ENCODE results near the gene TASP1.

TASP1 gene

DNA sequence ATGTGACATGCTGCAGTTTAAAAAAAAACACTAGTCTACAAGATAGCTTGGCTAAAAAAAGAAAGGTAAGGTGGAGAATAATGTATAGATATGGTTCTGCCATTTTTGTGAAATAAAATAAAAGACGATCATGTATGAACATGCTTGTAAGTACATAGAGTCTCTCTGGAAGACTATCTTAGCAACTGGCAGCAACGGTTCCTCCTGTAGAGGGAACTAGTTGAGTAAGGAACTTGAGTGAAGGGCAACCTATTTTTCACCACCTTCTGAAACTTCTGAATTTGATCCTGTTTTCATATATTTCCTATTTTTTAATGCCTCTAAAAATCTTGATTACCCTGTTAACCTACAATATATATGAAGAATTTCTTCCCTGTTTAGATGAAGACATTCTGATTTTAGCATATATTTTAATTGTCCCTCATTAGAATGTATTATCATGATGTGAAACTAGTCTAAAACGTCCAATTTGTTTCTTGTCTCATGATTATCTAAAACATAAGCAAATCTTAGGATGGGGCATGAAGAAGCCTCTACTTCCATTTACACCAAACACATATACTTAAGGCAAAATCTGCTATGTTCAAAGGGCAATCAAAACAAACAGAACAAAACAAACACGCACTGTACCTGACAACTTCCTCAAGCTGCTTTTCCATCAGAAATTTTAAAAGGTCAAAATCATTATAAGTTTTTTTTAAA, 215.1 kb downstream of the TASP1 start:
- Histone ChIP-seq H3K4me1 (ENCODE audit: control insufficient read depth, insufficient read depth, low read length, poor library complexity, severe bottlenecking) (peaks cover 4% of the 10 kb centered on the region), H3K27ac (ENCODE audit: low read depth, low read length, severe bottlenecking) (no peak overlapping the region), H3K4me3 (ENCODE audit: extremely low read depth, insufficient read depth, low read length, poor library complexity, severe bottlenecking) (no peak overlapping the region), H3K36me3 (ENCODE audit: control insufficient read depth, insufficient read depth, low read length) (no peaks in the 10 kb centered on the region), H3K9me3 (ENCODE audit: control insufficient read depth, low read length) (no peaks in the 10 kb centered on the region)
- 93 to 100% methylated on average over 1 to 2 of the region's 4 CpGs for WGBS, 2 experiments (ENCODE audit: insufficient coverage in 2 of 2)

DNA sequence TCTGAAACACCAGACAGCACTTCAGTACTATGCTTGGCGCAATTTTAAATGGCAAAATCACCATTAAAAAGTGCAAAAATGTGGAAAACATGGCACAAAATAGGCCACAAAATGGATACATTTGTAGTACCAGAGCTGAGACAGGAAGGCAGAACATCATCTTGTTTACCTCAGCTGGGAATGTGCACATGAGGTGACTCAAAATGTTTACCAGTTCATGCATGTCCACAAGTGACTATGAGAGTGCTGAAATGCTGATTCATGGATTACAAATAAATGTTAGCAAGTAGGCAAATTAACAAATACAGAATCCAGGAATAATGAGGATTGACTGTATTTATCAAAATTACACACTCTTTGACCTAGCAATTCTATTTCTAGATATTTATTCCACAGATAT, 216.1 kb downstream of the TASP1 start:
- Histone ChIP-seq H3K4me3 (ENCODE audit: extremely low read depth, insufficient read depth, low read length, poor library complexity, severe bottlenecking) (no peak overlapping the region), H3K36me3 (ENCODE audit: control insufficient read depth, insufficient read depth, low read length) (no peaks in the 10 kb centered on the region), H3K4me1 (ENCODE audit: control insufficient read depth, insufficient read depth, low read length, poor library complexity, severe bottlenecking) (peaks cover 4% of the 10 kb centered on the region), H3K9me3 (ENCODE audit: control insufficient read depth, low read length) (no peaks in the 10 kb centered on the region), H3K27ac (ENCODE audit: low read depth, low read length, severe bottlenecking) (no peak overlapping the region)
- 100% methylated on average over 1 of the region's 1 CpG for WGBS, 2 experiments (ENCODE audit: insufficient coverage in 2 of 2)

DNA sequence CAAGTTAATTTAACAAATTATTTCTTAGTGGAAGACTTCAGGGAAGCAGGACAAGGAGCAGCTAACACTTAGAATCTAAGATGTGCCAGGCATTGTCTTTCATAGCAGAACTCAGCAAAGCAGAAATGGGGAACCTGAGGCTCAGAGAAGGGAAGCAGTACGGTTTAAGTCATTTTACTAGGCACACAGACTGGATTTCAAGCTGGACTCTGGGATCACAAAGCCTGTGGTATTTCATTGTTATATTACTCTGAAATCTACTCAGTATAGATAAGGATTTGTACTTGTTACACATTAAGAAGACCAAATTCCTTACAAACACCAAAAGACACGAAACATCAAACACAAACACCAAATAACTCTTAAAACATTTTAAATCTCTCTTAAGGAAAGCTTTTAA, 218.1 kb downstream of the TASP1 start:
- Histone ChIP-seq H3K4me3 (ENCODE audit: extremely low read depth, insufficient read depth, low read length, poor library complexity, severe bottlenecking) (no peak overlapping the region), H3K36me3 (ENCODE audit: control insufficient read depth, insufficient read depth, low read length) (no peaks in the 10 kb centered on the region), H3K27ac (ENCODE audit: low read depth, low read length, severe bottlenecking) (no peak overlapping the region), H3K4me1 (ENCODE audit: control insufficient read depth, insufficient read depth, low read length, poor library complexity, severe bottlenecking) (no peaks in the 10 kb centered on the region), H3K9me3 (ENCODE audit: control insufficient read depth, low read length) (no peaks in the 10 kb centered on the region)
- WGBS, 2 experiments (ENCODE audit: insufficient coverage in 2 of 2) = 100% methylated on average over 1 of the region's 2 CpGs; no CpG with 5 or more reads in 1 of the 2 experiments

DNA sequence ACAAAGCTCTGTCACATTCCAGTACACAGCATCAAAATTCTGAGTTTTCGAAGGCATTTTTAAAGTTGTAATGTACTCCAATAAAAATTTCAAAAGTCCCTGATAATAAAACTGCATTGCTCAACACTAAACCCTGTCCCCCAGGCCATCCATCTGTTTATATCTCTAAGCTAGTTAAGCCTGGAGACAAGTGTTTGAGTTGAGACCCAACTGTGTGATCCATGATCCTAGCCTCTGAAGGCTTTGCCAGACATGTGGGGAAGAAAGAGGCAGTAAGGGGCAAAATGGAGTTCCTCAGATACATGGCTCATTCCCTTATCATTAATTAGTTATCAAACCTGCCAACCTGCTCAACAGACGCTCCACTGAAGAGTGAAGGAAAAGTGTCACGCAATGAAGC, 219.3 kb downstream of the TASP1 start:
- H3K4me3 ChIP-seq (ENCODE audit: extremely low read depth, insufficient read depth, low read length, poor library complexity, severe bottlenecking) = no peak overlapping the region
- WGBS, 2 experiments (ENCODE audit: insufficient coverage in 2 of 2) = 95 to 100% methylated on average over 2 to 3 of the region's 3 CpGs
- no peaks in the 10 kb centered on the region for H3K9me3 ChIP-seq (ENCODE audit: control insufficient read depth, low read length)
- H3K27ac ChIP-seq (ENCODE audit: low read depth, low read length, severe bottlenecking) = no peak overlapping the region
- peaks cover 3% of the 10 kb centered on the region for H3K4me1 ChIP-seq (ENCODE audit: control insufficient read depth, insufficient read depth, low read length, poor library complexity, severe bottlenecking)
- no peaks in the 10 kb centered on the region for H3K36me3 ChIP-seq (ENCODE audit: control insufficient read depth, insufficient read depth, low read length)

DNA sequence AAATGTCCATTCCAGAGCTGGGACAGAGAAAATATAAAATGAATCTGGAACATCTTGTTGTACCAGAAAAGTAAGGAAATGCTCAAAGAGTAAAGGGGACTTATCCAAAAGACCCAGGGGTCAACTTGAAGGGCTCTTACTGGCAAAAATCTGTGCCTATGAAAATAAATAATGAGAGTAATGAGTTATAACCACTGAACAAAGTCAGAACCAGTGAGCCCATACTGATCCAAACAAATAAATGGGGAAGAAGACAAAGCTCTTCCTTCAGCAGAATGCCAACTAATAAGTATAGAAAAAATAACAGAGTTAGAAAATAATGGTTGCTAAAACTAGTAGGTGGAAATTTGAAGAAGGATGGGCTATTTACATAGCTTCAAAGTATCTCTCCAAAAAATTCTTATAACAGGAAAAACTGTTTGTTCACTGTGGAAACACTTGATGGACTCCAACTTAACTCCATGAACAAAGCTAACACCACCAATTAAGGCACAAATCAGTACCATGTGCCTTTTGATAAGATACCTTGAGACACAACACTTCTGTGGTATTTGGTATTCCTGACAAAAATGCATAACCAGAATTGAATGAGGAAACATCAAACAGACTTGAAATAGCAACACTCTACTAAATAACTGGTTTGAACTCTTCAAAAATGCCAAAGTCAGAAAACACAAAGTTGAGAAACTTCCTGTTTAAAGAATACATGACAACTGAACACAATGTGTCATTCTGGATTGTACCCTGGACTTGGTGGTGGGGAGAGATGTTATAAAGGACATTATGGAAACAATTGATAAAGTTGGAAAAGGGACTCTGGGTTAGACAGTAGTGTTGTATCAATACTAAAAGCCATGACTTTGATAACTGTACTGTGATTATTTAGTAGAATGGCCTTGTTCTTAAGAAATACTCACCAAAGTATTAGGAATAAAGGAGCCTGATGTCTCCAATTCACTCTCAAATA, 220.2 kb downstream of the TASP1 start:
- Histone ChIP-seq H3K4me3 (ENCODE audit: extremely low read depth, insufficient read depth, low read length, poor library complexity, severe bottlenecking) (no peak overlapping the region), H3K36me3 (ENCODE audit: control insufficient read depth, insufficient read depth, low read length) (no peaks in the 10 kb centered on the region), H3K9me3 (ENCODE audit: control insufficient read depth, low read length) (no peaks in the 10 kb centered on the region), H3K27ac (ENCODE audit: low read depth, low read length, severe bottlenecking) (no peak overlapping the region), H3K4me1 (ENCODE audit: control insufficient read depth, insufficient read depth, low read length, poor library complexity, severe bottlenecking) (peaks cover 3% of the 10 kb centered on the region)

DNA sequence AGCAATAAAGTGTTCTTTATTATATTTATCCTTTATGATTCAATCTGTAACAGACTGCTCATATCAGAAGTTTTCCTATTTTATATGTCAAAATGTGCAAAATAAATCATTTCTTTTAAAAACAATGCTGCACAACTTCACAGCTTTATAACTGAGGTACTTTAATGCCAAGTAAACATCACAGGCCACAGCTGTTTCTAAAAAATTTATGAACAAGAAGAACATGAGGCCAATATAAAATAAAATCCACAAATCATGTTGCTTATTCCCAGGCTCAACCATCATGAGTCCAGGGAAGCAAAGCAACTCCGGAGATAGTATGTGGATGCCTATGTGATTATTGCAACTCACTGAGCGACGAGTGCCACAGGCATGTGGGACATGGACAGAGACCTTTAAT, 222.2 kb downstream of the TASP1 start:
- 97 to 100% methylated on average over 3 of the region's 3 CpGs for WGBS, 2 experiments (ENCODE audit: insufficient coverage in 2 of 2)
- H3K9me3 ChIP-seq (ENCODE audit: control insufficient read depth, low read length) = no peaks in the 10 kb centered on the region
- H3K4me3 ChIP-seq (ENCODE audit: extremely low read depth, insufficient read depth, low read length, poor library complexity, severe bottlenecking) = no peak overlapping the region
- H3K36me3 ChIP-seq (ENCODE audit: control insufficient read depth, insufficient read depth, low read length) = no peaks in the 10 kb centered on the region
- no peak overlapping the region for H3K27ac ChIP-seq (ENCODE audit: low read depth, low read length, severe bottlenecking)
- H3K4me1 ChIP-seq (ENCODE audit: control insufficient read depth, insufficient read depth, low read length, poor library complexity, severe bottlenecking) = peaks cover 3% of the 10 kb centered on the region

DNA sequence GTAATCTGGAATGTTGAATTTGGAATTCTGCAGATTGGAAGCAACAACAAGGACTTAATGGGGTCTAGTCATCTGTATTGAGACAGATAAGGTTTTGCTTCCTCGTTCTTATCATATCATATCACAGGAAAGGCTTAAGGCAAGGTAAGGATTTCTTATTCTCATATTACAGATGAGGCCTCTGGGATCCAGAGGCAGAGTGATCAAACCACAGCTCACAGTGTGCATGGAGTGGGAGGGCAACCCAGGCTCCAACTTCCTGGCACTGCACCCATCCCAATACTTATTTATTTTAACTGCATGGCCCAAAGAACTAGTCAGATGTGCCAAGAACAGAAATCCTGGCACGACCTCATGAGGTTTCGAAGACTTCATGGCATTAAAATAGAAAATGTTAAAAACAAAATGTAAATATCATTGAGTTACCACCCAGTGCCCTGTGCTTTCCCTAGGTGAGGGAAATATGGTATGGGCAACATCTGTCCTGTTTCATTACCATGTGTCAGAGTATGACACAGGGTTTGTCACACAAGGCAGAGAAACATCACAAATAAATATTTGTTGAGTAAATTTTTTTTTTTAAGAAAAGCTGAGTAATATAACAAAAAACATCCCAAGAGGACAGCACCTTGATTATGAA, 225.8 kb downstream of the TASP1 start:
- WGBS, 2 experiments (ENCODE audit: insufficient coverage in 2 of 2) = no CpG with 5 or more reads among the region's 3 CpGs
- Histone ChIP-seq H3K9me3 (ENCODE audit: control insufficient read depth, low read length) (no peaks in the 10 kb centered on the region), H3K27ac (ENCODE audit: low read depth, low read length, severe bottlenecking) (no peak overlapping the region), H3K4me1 (ENCODE audit: control insufficient read depth, insufficient read depth, low read length, poor library complexity, severe bottlenecking) (peaks cover 3% of the 10 kb centered on the region), H3K4me3 (ENCODE audit: extremely low read depth, insufficient read depth, low read length, poor library complexity, severe bottlenecking) (no peak overlapping the region), H3K36me3 (ENCODE audit: control insufficient read depth, insufficient read depth, low read length) (no peaks in the 10 kb centered on the region)

DNA sequence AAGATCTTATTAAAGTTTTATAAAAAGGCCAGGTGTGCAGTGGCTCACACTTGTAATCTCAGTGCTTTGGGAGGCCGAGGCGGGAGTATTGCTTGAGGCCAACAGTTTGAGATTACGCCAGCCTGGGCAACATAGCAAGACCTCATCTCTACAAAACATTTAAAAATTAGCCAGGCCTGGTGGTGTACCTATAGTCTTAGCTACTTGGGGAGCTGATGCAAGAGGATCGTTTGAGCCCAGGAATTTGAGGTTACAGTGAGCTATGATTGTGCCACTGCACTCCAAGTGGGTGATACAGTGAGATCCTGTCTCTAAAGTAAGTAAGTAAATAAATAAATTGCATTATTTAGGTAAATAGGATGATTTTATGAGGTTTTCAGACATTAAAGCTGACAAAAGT, 234.4 kb downstream of the TASP1 start:
- Histone ChIP-seq H3K4me1 (ENCODE audit: control insufficient read depth, insufficient read depth, low read length, poor library complexity, severe bottlenecking) (no peaks in the 10 kb centered on the region), H3K27ac (ENCODE audit: low read depth, low read length, severe bottlenecking) (no peak overlapping the region)
- WGBS, 2 experiments (ENCODE audit: insufficient coverage in 2 of 2) = 98 to 100% methylated on average over 2 to 4 of the region's 4 CpGs

DNA sequence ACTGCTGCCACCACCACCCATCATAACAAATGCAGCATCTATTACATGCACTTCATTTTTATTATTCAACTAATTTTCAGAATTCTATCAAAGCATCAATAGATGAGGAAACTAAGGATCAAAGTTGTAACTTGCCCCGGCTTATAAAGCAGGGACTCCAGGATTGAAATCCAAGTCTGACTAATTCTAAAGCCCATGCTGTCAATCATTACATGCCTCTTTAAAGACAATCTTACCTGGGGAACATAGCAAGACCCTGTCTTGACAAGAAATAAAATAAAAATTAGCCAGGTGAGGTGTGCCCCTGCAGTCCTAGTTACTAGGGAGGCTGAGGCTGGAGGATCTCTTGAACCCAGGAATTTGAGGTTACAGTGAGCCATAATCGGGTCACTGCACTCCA, 235.3 kb downstream of the TASP1 start:
- WGBS, 2 experiments (ENCODE audit: insufficient coverage in 2 of 2) = 0 to 50% methylated on average over 1 to 2 of the region's 2 CpGs
- H3K36me3 ChIP-seq (ENCODE audit: control insufficient read depth, insufficient read depth, low read length) = no peaks in the 10 kb centered on the region
- H3K4me3 ChIP-seq (ENCODE audit: extremely low read depth, insufficient read depth, low read length, poor library complexity, severe bottlenecking) = no peak overlapping the region
- H3K27ac ChIP-seq (ENCODE audit: low read depth, low read length, severe bottlenecking) = no peak overlapping the region
- no peaks in the 10 kb centered on the region for H3K9me3 ChIP-seq (ENCODE audit: control insufficient read depth, low read length)
- no peaks in the 10 kb centered on the region for H3K4me1 ChIP-seq (ENCODE audit: control insufficient read depth, insufficient read depth, low read length, poor library complexity, severe bottlenecking)

More for the DNA sequence above, 234.4 kb downstream of the TASP1 start:
- H3K36me3 ChIP-seq (ENCODE audit: control insufficient read depth, insufficient read depth, low read length) = no peaks in the 10 kb centered on the region
- no peak overlapping the region for H3K4me3 ChIP-seq (ENCODE audit: extremely low read depth, insufficient read depth, low read length, poor library complexity, severe bottlenecking)
- no peaks in the 10 kb centered on the region for H3K9me3 ChIP-seq (ENCODE audit: control insufficient read depth, low read length)

DNA sequence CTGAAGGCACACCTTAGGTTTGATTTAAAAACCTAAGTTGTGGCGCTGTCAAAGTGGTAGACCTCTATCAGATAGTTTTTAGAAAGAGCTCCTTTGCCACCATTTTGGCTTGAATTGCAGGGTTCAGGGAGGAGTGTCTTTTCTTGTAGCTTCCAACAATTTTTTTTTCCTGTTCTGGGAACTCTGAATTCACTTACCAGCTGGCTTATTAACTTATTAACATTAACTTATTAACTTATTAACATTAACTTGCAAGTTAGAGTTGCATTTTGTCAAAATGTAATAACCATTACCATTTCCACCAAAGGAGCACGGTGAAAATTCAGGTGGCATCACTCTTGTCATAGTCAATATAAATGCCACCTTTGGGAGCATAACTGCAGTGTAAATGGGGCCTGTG, 235.7 kb downstream of the TASP1 start:
- H3K9me3 ChIP-seq (ENCODE audit: control insufficient read depth, low read length) = no peaks in the 10 kb centered on the region
- 100% methylated on average over 1 of the region's 2 CpGs; no CpG with 5 or more reads in 1 of the 2 experiments for WGBS, 2 experiments (ENCODE audit: insufficient coverage in 2 of 2)
- H3K4me1 ChIP-seq (ENCODE audit: control insufficient read depth, insufficient read depth, low read length, poor library complexity, severe bottlenecking) = peaks cover 2% of the 10 kb centered on the region
- no peak overlapping the region for H3K4me3 ChIP-seq (ENCODE audit: extremely low read depth, insufficient read depth, low read length, poor library complexity, severe bottlenecking)
- no peaks in the 10 kb centered on the region for H3K36me3 ChIP-seq (ENCODE audit: control insufficient read depth, insufficient read depth, low read length)
- H3K27ac ChIP-seq (ENCODE audit: low read depth, low read length, severe bottlenecking) = no peak overlapping the region
